C1 segment of cervical spinal cord (tissue), 14 donors: ENCODE data around the gene GJA3.

Source experiments
- DNase-seq, 14 donors: peaks; one replicate each; lab custom pipeline; 2025; lab: John Stamatoyannopoulos, UW

Gene GJA3

DNA sequence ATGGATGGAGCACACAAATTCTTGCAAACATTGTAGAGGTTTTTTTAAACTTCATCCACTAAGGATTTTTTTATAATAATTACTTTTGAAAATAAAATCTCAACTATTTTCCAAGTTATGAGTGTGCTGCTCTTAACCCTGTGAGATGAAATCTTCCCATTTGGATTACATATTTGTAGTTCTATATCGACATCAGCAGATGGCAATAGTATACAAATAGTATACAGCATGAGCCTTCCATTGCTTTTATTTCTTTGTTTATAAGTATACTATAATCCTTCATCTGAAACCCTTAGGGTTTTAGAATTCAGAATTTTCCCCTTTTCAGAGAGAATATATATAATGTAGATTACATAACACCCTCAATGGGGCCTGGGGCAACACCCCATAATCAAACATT lies 70.5 kb downstream of the GJA3 start:
- no peak for DNase-seq
